Loucy (cell line): ENCODE measurements around the gene SLC2A5.

Experiments used
- EZH2phosphoT487 ChIP-seq: fragments of 200-600 bp; IDR thresholded peaks from 2 replicates; pipeline ENCODE4 v1.6.1; 2018; ENCODE audit warnings: antibody characterized with exemption, mild to moderate bottlenecking, moderate library complexity, borderline replicate concordance
- TF ChIP-seq, protein P1 (sequence below): fragments of 200-600 bp; sonication (generic); conservative IDR thresholded peaks from 2 replicates; pipeline ENCODE4 v1.5.1; 2014; ENCODE audit warnings: mild to moderate bottlenecking, antibody characterized with exemption, low read length

DNA sequence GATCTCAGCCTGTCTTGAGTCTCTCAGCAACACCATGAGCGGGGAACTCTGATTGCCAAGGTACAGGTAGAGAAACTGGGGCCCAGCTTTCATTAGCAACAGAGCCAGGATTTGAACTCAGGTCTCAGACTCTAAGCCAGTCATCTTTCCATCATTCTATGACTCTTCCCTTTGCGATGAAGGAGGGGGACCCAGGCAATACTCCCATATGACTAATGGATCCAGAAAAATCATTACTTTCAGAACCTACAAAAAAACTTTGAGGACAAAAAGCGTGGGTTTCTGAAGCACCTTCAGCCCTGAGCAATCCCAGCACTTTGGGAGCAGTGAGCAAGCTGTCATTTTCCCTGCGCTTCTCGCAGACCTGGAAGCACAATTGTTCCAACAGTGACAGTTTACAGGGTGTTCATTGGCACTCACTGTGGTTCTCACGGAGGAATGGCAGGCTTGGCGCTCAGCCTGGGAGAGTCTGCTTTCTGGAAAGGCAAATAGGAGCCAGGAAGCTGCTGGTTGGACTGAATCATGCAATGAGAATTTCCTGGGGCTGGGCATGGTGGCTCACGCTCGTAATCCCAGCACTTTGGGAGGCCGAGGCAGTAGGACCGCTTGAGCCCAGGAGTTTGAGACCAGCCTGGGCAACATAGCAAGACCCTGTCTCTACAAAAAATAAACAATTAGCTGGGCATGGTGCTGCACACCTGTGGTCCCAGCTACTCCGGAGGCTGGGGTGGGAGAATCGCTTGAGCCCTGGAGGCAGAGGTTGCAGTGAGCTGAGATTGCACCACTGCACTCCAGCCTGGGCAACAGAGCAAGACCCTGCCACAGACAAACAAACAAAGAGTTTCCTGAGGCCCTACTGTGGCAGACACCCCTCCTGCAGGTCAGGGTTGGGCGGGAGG, 83.3 kb downstream of the SLC2A5 start:
- TF ChIP-seq, protein P1, sequence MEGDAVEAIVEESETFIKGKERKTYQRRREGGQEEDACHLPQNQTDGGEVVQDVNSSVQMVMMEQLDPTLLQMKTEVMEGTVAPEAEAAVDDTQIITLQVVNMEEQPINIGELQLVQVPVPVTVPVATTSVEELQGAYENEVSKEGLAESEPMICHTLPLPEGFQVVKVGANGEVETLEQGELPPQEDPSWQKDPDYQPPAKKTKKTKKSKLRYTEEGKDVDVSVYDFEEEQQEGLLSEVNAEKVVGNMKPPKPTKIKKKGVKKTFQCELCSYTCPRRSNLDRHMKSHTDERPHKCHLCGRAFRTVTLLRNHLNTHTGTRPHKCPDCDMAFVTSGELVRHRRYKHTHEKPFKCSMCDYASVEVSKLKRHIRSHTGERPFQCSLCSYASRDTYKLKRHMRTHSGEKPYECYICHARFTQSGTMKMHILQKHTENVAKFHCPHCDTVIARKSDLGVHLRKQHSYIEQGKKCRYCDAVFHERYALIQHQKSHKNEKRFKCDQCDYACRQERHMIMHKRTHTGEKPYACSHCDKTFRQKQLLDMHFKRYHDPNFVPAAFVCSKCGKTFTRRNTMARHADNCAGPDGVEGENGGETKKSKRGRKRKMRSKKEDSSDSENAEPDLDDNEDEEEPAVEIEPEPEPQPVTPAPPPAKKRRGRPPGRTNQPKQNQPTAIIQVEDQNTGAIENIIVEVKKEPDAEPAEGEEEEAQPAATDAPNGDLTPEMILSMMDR, result no peak
- no peak for TF ChIP-seq EZH2phosphoT487
